GM23338 (cell line): ENCODE data around the gene MED13L. TPM values are rescaled to one million over a fixed set of nuclear protein-coding genes. Genes with fewer than 3 reads are reported as not detected.

ENCODE experiments used
- ATAC-seq: fragments of 200-7000 bp; cut with Tn5 transposase; 3 replicates; pipeline ENCODE4 v1.9.1; 2020
- DNase-seq: peaks from one replicate; pipeline ENCODE4 v3.0.0-alpha.2; 2015; ENCODE audit warnings: low spot score
- H2AFZ ChIP-seq: fragments of 200-600 bp; sonication (generic); 2 replicates; pipeline ENCODE4 v1.8.0; 2016; ENCODE audit warnings: antibody characterized with exemption, mild to moderate bottlenecking, moderate library complexity
- H3F3A ChIP-seq: fragments of 200-600 bp; sonication (generic); replicated peaks from 2 replicates; pipeline ENCODE4 v1.8.0; 2017; ENCODE audit warnings: antibody characterized with exemption, mixed run types, low read depth
- H3K27ac ChIP-seq: fragments of 200-600 bp; sonication (generic); 2 replicates; pipeline ENCODE4 v1.6.1; 2016; ENCODE audit warnings: low read depth
- H3K27me3 ChIP-seq: fragments of 200-600 bp; sonication (generic); 2 replicates; pipeline ENCODE4 v1.8.0; 2016; ENCODE audit warnings: mild to moderate bottlenecking, mixed run types, moderate library complexity; ENCODE audit not compliant: insufficient read depth
- H3K36me3 ChIP-seq: fragments of 200-600 bp; sonication (generic); 2 replicates; pipeline ENCODE4 v1.8.0; 2016; ENCODE audit warnings: mild to moderate bottlenecking; ENCODE audit not compliant: insufficient read depth
- H3K4me1 ChIP-seq: fragments of 200-600 bp; sonication (generic); 2 replicates; pipeline ENCODE4 v1.8.0; 2016; ENCODE audit warnings: mild to moderate bottlenecking, moderate library complexity; ENCODE audit not compliant: insufficient read depth
- H3K4me2 ChIP-seq: fragments of 200-600 bp; sonication (generic); 2 replicates; pipeline ENCODE4 v1.7.1; 2017; ENCODE audit warnings: mixed run types
- H3K4me3 ChIP-seq: fragments of 200-600 bp; sonication (generic); 2 replicates; pipeline ENCODE4 v1.6.1; 2016; ENCODE audit warnings: mixed run types
- H3K79me2 ChIP-seq: fragments of 200-600 bp; sonication (generic); replicated peaks from 2 replicates; pipeline ENCODE4 v1.8.0; 2017; ENCODE audit warnings: mild to moderate bottlenecking; ENCODE audit not compliant: insufficient read depth
- H3K9me2 ChIP-seq: fragments of 200-600 bp; sonication (generic); 2 replicates; pipeline ENCODE4 v1.8.0; 2017; ENCODE audit not compliant: insufficient read depth
- H4K20me1 ChIP-seq: fragments of 200-600 bp; sonication (generic); replicated peaks from 2 replicates; pipeline ENCODE4 v1.8.0; 2017; ENCODE audit warnings: mild to moderate bottlenecking; ENCODE audit not compliant: insufficient read depth
- H3K27ac Mint-ChIP-seq: 2 replicates; pipeline ENCODE4 v1.8.0; 2020; ENCODE audit warnings: inconsistent platforms, mild to moderate bottlenecking, moderate library complexity, mixed read lengths
- H3K27me3 Mint-ChIP-seq: 3 replicates; pipeline ENCODE4 v1.8.0; 2022; ENCODE audit warnings: low read depth, mild to moderate bottlenecking, moderate library complexity, mixed read lengths, inconsistent platforms; ENCODE audit not compliant: insufficient read depth, poor library complexity
- H3K36me3 Mint-ChIP-seq: 3 replicates; pipeline ENCODE4 v1.8.0; 2021; ENCODE audit warnings: low read depth, mild to moderate bottlenecking, inconsistent platforms, moderate library complexity, mixed read lengths
- H3K4me1 Mint-ChIP-seq: 3 replicates; pipeline ENCODE4 v1.8.0; 2020; ENCODE audit warnings: mild to moderate bottlenecking, inconsistent platforms, mixed read lengths
- H3K4me3 Mint-ChIP-seq: 3 replicates; pipeline ENCODE4 v1.8.0; 2021; ENCODE audit warnings: moderate library complexity, mild to moderate bottlenecking, inconsistent platforms, mixed read lengths
- H3K9me3 Mint-ChIP-seq: 3 replicates; pipeline ENCODE4 v1.8.0; 2020; ENCODE audit warnings: moderate library complexity, mild to moderate bottlenecking, inconsistent platforms, mixed read lengths
- EZH2 ChIP-seq: fragments of 200-600 bp; sonication (generic); IDR thresholded peaks from one replicate; pipeline ENCODE4 v1.8.0; 2017; ENCODE audit warnings: antibody characterized with exemption, mild to moderate bottlenecking, low read depth; ENCODE audit not compliant: unreplicated experiment
- NANOG ChIP-seq: IDR thresholded peaks from 2 replicates; pipeline ENCODE4 v1.6.1; 2016; ENCODE audit warnings: antibody characterized with exemption, borderline replicate concordance
- POLR2AphosphoS5 ChIP-seq: IDR thresholded peaks from 2 replicates; pipeline ENCODE4 v1.6.1; 2016; ENCODE audit warnings: antibody characterized with exemption, low read depth
- ZNF114 ChIP-seq: fragments of 250-450 bp; sonication (Bioruptor Pico); IDR thresholded peaks from 2 replicates; pipeline ENCODE4 v1.5.0; 2020; ENCODE audit warnings: mild to moderate bottlenecking, moderate library complexity
- polyA plus RNA-seq: library from polyadenylated mRNA; unstranded; fragments of >200 nt; fragmentation: Nextera tagmentation; extraction: Ambion mirVana; gene quantifications from 2 replicates; pipeline ENCODE4 v1.2.1, GENCODE V29; 2016
- total RNA-seq: library from RNA; depleted of rRNA; stranded (reverse); fragments of >200 nt; shearing (Covaris generic); gene quantifications from 2 replicates; pipeline ENCODE4 v1.2.3, GENCODE V29; 2014
- TF ChIP-seq, protein P1 (sequence below): fragments of 250-450 bp; sonication (Bioruptor Pico); IDR thresholded peaks from 2 replicates; pipeline ENCODE4 v1.5.0; 2020; ENCODE audit warnings: mild to moderate bottlenecking, moderate library complexity
- TF ChIP-seq, protein P2 (sequence below): IDR thresholded peaks from 2 replicates; pipeline ENCODE4 v1.6.1; 2016; ENCODE audit warnings: antibody characterized with exemption
- TF ChIP-seq, protein P3 (sequence below), 2 experiments: fragments of 200-600 bp in 1 of 2; sonication (generic) in 1 of 2; conservative IDR thresholded peaks; 2 replicates each; pipeline versions ENCODE4 v1.5.1 to v1.6.1; 2016 to 2017; ENCODE audit warnings: antibody characterized with exemption in 2 of 2, low read depth in 2 of 2, mild to moderate bottlenecking in 2 of 2, moderate library complexity in 1 of 2

MED13L gene
- total and polyA plus RNA-seq, 2 experiments from 2014 or later = 20.9 to 73.6 TPM

DNA sequence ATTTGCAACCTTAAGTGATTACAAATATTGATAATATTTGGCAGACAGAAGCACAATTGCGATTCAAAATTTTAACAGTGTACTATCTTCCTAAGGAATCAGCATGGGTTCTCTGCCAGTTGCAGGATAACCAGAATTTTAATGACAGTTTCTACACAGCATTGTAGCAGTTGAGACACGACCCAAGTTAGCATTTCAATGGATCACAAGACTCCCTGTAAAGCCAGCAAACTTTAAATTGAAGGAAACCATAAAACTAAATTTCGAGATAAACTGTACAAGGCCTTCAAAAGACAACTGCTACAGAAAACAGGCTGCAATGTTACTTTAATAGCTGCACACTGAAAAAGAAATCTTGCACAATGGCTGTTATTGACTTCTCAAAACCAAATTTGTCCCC is 154.9 kb downstream of the MED13L start (continued):
- TF ChIP-seq, protein P1, sequence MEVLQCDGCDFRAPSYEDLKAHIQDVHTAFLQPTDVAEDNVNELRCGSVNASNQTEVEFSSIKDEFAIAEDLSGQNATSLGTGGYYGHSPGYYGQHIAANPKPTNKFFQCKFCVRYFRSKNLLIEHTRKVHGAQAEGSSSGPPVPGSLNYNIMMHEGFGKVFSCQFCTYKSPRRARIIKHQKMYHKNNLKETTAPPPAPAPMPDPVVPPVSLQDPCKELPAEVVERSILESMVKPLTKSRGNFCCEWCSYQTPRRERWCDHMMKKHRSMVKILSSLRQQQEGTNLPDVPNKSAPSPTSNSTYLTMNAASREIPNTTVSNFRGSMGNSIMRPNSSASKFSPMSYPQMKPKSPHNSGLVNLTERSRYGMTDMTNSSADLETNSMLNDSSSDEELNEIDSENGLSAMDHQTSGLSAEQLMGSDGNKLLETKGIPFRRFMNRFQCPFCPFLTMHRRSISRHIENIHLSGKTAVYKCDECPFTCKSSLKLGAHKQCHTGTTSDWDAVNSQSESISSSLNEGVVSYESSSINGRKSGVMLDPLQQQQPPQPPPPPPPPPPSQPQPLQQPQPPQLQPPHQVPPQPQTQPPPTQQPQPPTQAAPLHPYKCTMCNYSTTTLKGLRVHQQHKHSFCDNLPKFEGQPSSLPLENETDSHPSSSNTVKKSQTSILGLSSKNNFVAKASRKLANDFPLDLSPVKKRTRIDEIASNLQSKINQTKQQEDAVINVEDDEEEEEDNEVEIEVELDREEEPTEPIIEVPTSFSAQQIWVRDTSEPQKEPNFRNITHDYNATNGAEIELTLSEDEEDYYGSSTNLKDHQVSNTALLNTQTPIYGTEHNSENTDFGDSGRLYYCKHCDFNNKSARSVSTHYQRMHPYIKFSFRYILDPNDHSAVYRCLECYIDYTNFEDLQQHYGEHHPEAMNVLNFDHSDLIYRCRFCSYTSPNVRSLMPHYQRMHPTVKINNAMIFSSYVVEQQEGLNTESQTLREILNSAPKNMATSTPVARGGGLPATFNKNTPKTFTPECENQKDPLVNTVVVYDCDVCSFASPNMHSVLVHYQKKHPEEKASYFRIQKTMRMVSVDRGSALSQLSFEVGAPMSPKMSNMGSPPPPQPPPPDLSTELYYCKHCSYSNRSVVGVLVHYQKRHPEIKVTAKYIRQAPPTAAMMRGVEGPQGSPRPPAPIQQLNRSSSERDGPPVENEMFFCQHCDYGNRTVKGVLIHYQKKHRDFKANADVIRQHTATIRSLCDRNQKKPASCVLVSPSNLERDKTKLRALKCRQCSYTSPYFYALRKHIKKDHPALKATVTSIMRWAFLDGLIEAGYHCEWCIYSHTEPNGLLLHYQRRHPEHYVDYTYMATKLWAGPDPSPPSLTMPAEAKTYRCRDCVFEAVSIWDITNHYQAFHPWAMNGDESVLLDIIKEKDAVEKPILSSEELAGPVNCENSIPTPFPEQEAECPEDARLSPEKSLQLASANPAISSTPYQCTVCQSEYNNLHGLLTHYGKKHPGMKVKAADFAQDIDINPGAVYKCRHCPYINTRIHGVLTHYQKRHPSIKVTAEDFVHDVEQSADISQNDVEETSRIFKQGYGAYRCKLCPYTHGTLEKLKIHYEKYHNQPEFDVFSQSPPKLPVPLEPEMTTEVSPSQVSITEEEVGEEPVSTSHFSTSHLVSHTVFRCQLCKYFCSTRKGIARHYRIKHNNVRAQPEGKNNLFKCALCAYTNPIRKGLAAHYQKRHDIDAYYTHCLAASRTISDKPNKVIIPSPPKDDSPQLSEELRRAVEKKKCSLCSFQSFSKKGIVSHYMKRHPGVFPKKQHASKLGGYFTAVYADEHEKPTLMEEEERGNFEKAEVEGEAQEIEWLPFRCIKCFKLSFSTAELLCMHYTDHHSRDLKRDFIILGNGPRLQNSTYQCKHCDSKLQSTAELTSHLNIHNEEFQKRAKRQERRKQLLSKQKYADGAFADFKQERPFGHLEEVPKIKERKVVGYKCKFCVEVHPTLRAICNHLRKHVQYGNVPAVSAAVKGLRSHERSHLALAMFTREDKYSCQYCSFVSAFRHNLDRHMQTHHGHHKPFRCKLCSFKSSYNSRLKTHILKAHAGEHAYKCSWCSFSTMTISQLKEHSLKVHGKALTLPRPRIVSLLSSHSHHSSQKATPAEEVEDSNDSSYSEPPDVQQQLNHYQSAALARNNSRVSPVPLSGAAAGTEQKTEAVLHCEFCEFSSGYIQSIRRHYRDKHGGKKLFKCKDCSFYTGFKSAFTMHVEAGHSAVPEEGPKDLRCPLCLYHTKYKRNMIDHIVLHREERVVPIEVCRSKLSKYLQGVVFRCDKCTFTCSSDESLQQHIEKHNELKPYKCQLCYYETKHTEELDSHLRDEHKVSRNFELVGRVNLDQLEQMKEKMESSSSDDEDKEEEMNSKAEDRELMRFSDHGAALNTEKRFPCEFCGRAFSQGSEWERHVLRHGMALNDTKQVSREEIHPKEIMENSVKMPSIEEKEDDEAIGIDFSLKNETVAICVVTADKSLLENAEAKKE (CRISPR knock-in tag) = no peak

DNA sequence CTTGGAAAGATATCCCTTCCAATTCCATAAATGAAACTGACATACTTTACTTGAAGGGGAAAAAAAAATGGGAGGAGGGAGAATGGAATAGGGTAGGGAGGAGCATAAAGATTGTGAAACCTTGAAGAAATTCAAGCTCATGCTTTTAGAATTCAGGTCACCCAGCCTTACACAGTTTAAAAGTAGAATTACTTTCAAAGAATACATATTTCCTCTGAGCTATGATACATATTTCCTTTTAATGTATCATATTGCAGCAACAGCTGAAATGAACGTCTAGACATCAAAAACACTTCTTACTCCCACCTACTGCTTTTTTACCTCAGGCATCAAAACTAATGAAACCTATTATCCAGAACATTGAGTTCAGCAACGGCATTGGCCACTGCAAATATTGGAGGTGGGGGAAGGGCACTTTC is 156.0 kb downstream of the MED13L start:
- no peak overlapping the region for H2AFZ ChIP-seq
- Mint-ChIP-seq H3K4me1 (peaks cover 62% of the 10 kb centered on the region), H3K9me3 (no peaks in the 10 kb centered on the region), H3K27ac (peak overlapping the region; percentile 29; the same call in 1 of the 2 replicates), H3K27me3 (no peaks in the 10 kb centered on the region), H3K4me3 (no peak overlapping the region), H3K36me3 (no peaks in the 10 kb centered on the region)
- peak overlapping the region; percentile 17; the same call in 1 of the 2 replicates for H3K4me3 ChIP-seq
- H3K4me1 ChIP-seq = peaks cover 51% of the 10 kb centered on the region
- no peak for DNase-seq
- peak overlapping the region; percentile 48 for H3K4me2 ChIP-seq
- no peak for ATAC-seq
- no peaks in the 10 kb centered on the region for H3K9me2 ChIP-seq
- H3K79me2 ChIP-seq = peaks cover 93% of the 10 kb centered on the region
- peaks cover 20% of the 10 kb centered on the region for H4K20me1 ChIP-seq
- no peaks in the 10 kb centered on the region for H3K36me3 ChIP-seq
- H3K27ac ChIP-seq = no peak overlapping the region
- no peaks in the 10 kb centered on the region for H3F3A ChIP-seq
- no peaks in the 10 kb centered on the region for H3K27me3 ChIP-seq
- TF ChIP-seq NANOG (no peak), POLR2AphosphoS5 (no peak), EZH2 (no peak), ZNF114 (no peak)
- TF ChIP-seq, protein P2, sequence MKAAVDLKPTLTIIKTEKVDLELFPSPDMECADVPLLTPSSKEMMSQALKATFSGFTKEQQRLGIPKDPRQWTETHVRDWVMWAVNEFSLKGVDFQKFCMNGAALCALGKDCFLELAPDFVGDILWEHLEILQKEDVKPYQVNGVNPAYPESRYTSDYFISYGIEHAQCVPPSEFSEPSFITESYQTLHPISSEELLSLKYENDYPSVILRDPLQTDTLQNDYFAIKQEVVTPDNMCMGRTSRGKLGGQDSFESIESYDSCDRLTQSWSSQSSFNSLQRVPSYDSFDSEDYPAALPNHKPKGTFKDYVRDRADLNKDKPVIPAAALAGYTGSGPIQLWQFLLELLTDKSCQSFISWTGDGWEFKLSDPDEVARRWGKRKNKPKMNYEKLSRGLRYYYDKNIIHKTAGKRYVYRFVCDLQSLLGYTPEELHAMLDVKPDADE = no peak
- TF ChIP-seq, protein P3, sequence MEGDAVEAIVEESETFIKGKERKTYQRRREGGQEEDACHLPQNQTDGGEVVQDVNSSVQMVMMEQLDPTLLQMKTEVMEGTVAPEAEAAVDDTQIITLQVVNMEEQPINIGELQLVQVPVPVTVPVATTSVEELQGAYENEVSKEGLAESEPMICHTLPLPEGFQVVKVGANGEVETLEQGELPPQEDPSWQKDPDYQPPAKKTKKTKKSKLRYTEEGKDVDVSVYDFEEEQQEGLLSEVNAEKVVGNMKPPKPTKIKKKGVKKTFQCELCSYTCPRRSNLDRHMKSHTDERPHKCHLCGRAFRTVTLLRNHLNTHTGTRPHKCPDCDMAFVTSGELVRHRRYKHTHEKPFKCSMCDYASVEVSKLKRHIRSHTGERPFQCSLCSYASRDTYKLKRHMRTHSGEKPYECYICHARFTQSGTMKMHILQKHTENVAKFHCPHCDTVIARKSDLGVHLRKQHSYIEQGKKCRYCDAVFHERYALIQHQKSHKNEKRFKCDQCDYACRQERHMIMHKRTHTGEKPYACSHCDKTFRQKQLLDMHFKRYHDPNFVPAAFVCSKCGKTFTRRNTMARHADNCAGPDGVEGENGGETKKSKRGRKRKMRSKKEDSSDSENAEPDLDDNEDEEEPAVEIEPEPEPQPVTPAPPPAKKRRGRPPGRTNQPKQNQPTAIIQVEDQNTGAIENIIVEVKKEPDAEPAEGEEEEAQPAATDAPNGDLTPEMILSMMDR (conservative IDR thresholded peaks at IDR 0.05; ENCODE audit: low read depth in 2 of 2) = no peak
